Endothelial cell of umbilical vein (primary cell): Measurements from ENCODE around the gene FAM131C. TPM values are rescaled to one million over a fixed set of nuclear protein-coding genes. Genes with fewer than 3 reads are reported as not detected.
"Not testable (repeated sequence)": the region's sequence is repeated elsewhere in the genome, so short reads cannot be mapped to it uniquely, and the experiment has no call there.

ENCODE experiments used
- BruUV-seq: library from RNA; stranded (reverse); fragments of 400-500 nt; replicated peaks from 2 replicates; lab custom pipeline; 2021; lab: Mats Ljungman, UMichigan
- CTCF ChIA-PET: fragments of 300-600, 350-600 bp; sonication (Branson Sonifier 250); formaldehyde crosslinking; loops from one replicate; lab custom pipeline; 2021; ENCODE audit warnings: antibody characterized with exemption, inconsistent platforms; lab: Charles Lee
- POLR2A ChIA-PET: fragments of 300-600, 350-600 bp; sonication (Branson Sonifier 250); formaldehyde crosslinking; loops from one replicate; lab custom pipeline; 2021; ENCODE audit warnings: antibody characterized with exemption, inconsistent platforms; lab: Charles Lee
- DNase-seq: peaks from one replicate; pipeline ENCODE4 v3.0.0-alpha.2; 2011; ENCODE audit warnings: low read depth, low spot score
- FAIRE-seq: peaks from 2 replicates; lab custom pipeline; 2011; peaks lifted over from hg19 to GRCh38; lab: Jason Lieb, UNC
- H2AFZ ChIP-seq: 2 replicates; pipeline ENCODE4 v1.6.0; 2012; ENCODE audit warnings: low read depth, low read length, control low read depth, inconsistent platforms
- H3K27ac ChIP-seq: 2 replicates; pipeline ENCODE4 v1.5.1; 2011; ENCODE audit warnings: low read depth, mild to moderate bottlenecking, control low read depth, low read length, moderate library complexity; ENCODE audit not compliant: insufficient read depth
- H3K27me3 ChIP-seq, 2 experiments: 2 replicates each; pipeline versions ENCODE4 v1.6.0 to v1.6.1; 2011; ENCODE audit warnings: low read length in 2 of 2, mixed read lengths in 1 of 2; ENCODE audit not compliant: control insufficient read depth in 2 of 2, insufficient read depth in 2 of 2
- H3K36me3 ChIP-seq, 2 experiments: 2 replicates in 1 of 2; 3 replicates in 1 of 2; pipeline ENCODE4 v1.5.1; 2011; ENCODE audit warnings: low read length in 2 of 2, mild to moderate bottlenecking in 1 of 2, moderate library complexity in 1 of 2; ENCODE audit not compliant: control insufficient read depth in 2 of 2, insufficient read depth in 2 of 2; ENCODE audit errors: extremely low read depth in 1 of 2
- H3K4me1 ChIP-seq: 3 replicates; pipeline ENCODE4 v1.5.1; 2011; ENCODE audit warnings: mild to moderate bottlenecking, low read length; ENCODE audit not compliant: control insufficient read depth, insufficient read depth; ENCODE audit errors: extremely low read depth
- H3K4me2 ChIP-seq: 2 replicates; pipeline ENCODE4 v1.6.1; 2011; ENCODE audit warnings: low read length, control low read depth, mixed read lengths; ENCODE audit not compliant: insufficient read depth
- H3K4me3 ChIP-seq, 3 experiments: fragments of 200-600 bp in 1 of 3; sonication (generic), shearing (Covaris generic) in 1 of 3; replicated peaks in 1 of 3; 2 replicates each; pipeline ENCODE4 v1.5.1; 2011 to 2016; ENCODE audit warnings: control low read depth in 3 of 3, low read length in 3 of 3, mild to moderate bottlenecking in 2 of 3, inconsistent platforms in 1 of 3, low read depth in 1 of 3, moderate library complexity in 1 of 3; ENCODE audit not compliant: insufficient read depth in 1 of 3
- H3K79me2 ChIP-seq: 2 replicates; pipeline ENCODE4 v1.6.0; 2012; ENCODE audit warnings: low read length, inconsistent platforms; ENCODE audit not compliant: control insufficient read depth, insufficient read depth
- H3K9ac ChIP-seq: replicated peaks from 2 replicates; pipeline ENCODE3; 2011; ENCODE audit warnings: low read length, control low read depth; ENCODE audit not compliant: insufficient read depth; ENCODE audit errors: extremely low read depth
- H3K9me1 ChIP-seq: replicated peaks from 3 replicates; pipeline ENCODE4 v1.6.0; 2011; ENCODE audit warnings: mild to moderate bottlenecking, low read length; ENCODE audit not compliant: control insufficient read depth, insufficient read depth; ENCODE audit errors: extremely low read depth
- H3K9me3 ChIP-seq: replicated peaks from 2 replicates; pipeline ENCODE4 v1.5.1; 2012; ENCODE audit warnings: low read length, inconsistent platforms; ENCODE audit not compliant: control insufficient read depth, insufficient read depth
- H4K20me1 ChIP-seq: replicated peaks from 2 replicates; pipeline ENCODE3; 2011; ENCODE audit warnings: mild to moderate bottlenecking, low read length; ENCODE audit not compliant: control insufficient read depth, insufficient read depth; ENCODE audit errors: extremely low read depth
- EZH2 ChIP-seq: IDR thresholded peaks from 2 replicates; pipeline ENCODE4 v1.6.1; 2012; ENCODE audit warnings: borderline replicate concordance, low read depth, mild to moderate bottlenecking, moderate library complexity, low read length, inconsistent platforms; ENCODE audit not compliant: severe bottlenecking
- JUN ChIP-seq: IDR thresholded peaks from 2 replicates; pipeline ENCODE4 v1.6.1; 2011; ENCODE audit warnings: borderline replicate concordance, low read depth; ENCODE audit not compliant: insufficient read length, insufficient read depth
- POLR2A ChIP-seq: IDR thresholded peaks from 2 replicates; pipeline ENCODE4 v1.6.1; 2012; ENCODE audit warnings: low read depth, mild to moderate bottlenecking, control low read depth, low read length
- dilution Hi-C: fragments of 300-500 bp; cut with MboI; formaldehyde crosslinking; loops from one replicate; pipeline ENCODE4 v1.15.0; 2019; ENCODE audit warnings: low sequenced_read_pairs; ENCODE audit not compliant: extremely low pct_ligation_motif_present
- intact Hi-C: fragments of 100-400 bp; cut with micrococcal nuclease; formaldehyde crosslinking; loops from one replicate; pipeline ENCODE4 v1.10.0; 2022
- polyA plus RNA-seq, 4 experiments: library from polyadenylated mRNA; depleted of rRNA in 3 of 4; stranded (reverse) in 3 of 4; unstranded in 1 of 4; fragments of >200 nt; gene quantifications; 2 replicates each; pipeline versions ENCODE4 v1.2.1 to v1.2.3, GENCODE V29; 2011 to 2012; ENCODE audit warnings: missing spikeins in 1 of 4
- total RNA-seq: library from RNA; stranded (reverse); gene quantifications from 2 replicates; pipeline ENCODE4 v1.2.3, GENCODE V29; 2021

Gene FAM131C
- total and polyA plus RNA-seq, 2 donors (not counting 3 experiments of a cell fraction or from before 2014, with no cell fraction given), result 0.23 TPM; not detected in 1

DNA sequence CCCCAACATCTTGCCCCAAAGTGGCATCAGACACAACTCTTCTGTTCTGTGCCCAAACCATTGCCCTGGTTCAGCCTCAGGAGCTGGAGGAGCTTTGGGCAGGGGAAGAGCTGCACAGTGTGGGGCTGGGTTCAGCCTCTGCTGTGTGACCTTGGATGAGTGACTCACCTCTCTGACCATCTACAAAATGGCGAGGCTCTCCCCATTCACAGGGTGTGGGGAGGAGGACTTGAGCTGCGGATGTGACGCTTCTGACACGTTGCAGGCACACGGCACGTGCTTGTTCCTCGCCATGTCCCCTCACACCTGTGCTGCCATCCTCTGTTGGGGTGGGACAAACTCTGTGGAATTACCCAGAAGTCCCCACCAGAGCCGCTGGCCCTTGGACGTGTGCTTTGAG, 30.8 kb downstream of the FAM131C start:
- FAIRE-seq, CTCF ChIA-PET, H3K9ac ChIP-seq, H3K9me3 ChIP-seq, intact Hi-C loops, H3K9me1 ChIP-seq, H4K20me1 ChIP-seq, H3K27me3 ChIP-seq, H3K4me2 ChIP-seq, H3K36me3 ChIP-seq, POLR2A ChIA-PET, H3K4me3 ChIP-seq, dilution Hi-C loops, H3K4me1 ChIP-seq, H3K79me2 ChIP-seq, BruUV-seq, DNase-seq, H3K27ac ChIP-seq, H2AFZ ChIP-seq: not testable (repeated sequence)

GRCh38 chr1:16042096-16042495, 31.4 kb downstream of the FAM131C start:
- no peak overlapping the region for H3K4me3 ChIP-seq
- H4K20me1 ChIP-seq, result no peaks in the 10 kb centered on the region
- no peaks in the 10 kb centered on the region for H3K36me3 ChIP-seq
- POLR2A ChIA-PET, result no interaction called here
- no peak overlapping the region for H2AFZ ChIP-seq
- no peak for DNase-seq
- intact Hi-C loops (no loop called here), dilution Hi-C loops (no loop called here)
- no peaks in the 10 kb centered on the region for H3K9me3 ChIP-seq
- no peaks in the 10 kb centered on the region for H3K27me3 ChIP-seq
- H3K9me1 ChIP-seq, result no peaks in the 10 kb centered on the region
- no peaks in the 10 kb centered on the region for H3K4me1 ChIP-seq
- TF ChIP-seq JUN (no peak), EZH2 (no peak), POLR2A (no peak)
- no peak for FAIRE-seq
- no peaks in the 10 kb centered on the region for H3K79me2 ChIP-seq
- no peak overlapping the region for H3K4me2 ChIP-seq
- CTCF ChIA-PET, result no interaction called here
- BruUV-seq, result no TSS peak
- H3K9ac ChIP-seq, result no peak overlapping the region
- H3K27ac ChIP-seq, result no peak overlapping the region
